ENCODE data around the gene CLPTM1L.
"Not testable (repeated sequence)": the region's sequence is repeated elsewhere in the genome, so short reads cannot be mapped to it uniquely, and the experiment has no call there.

Gene CLPTM1L

DNA sequence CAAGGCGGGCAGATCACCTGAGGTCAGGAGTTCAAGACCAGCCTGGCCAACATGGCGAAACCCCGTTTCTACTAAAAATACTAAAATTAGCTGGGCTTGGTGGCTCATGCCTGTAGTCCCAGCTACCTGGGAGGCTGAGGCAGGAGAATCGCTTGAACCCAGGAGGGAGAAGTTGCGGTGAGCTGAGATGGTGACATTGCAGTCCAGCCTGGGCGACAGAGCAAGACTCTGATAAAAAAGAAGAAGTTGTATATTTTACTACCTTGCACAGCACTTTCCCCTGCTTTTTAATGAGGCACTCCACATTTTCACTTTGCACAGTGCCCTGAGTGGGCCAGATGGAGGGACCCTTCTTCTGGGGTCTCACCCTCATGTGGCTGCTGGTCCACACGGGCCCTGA, 15.5 kb upstream of the CLPTM1L start:
- peaks cover 11 to 27% of the 10 kb centered on the region in 2 donors for H3K27me3 ChIP-seq (ENCODE audit: control insufficient read depth in 1 of 2, insufficient read depth in 2 of 2, low read length in 2 of 2)
- H3K9ac ChIP-seq (ENCODE audit: low read depth in 1 of 2, low read length in 2 of 2); H3K27ac ChIP-seq (ENCODE audit: low read depth, low read length); H3K36me3 ChIP-seq (ENCODE audit: control insufficient read depth in 1 of 2, insufficient read depth in 2 of 2, low read length in 2 of 2); H3K4me1 ChIP-seq (ENCODE audit: control insufficient read depth in 1 of 2, insufficient read depth in 2 of 2, low read length in 2 of 2); H3K9me3 ChIP-seq (ENCODE audit: control insufficient read depth in 1 of 2, low read length in 2 of 2); H3K4me3 ChIP-seq (ENCODE audit: low read depth in 1 of 2, low read length in 2 of 2): not testable (repeated sequence)

DNA sequence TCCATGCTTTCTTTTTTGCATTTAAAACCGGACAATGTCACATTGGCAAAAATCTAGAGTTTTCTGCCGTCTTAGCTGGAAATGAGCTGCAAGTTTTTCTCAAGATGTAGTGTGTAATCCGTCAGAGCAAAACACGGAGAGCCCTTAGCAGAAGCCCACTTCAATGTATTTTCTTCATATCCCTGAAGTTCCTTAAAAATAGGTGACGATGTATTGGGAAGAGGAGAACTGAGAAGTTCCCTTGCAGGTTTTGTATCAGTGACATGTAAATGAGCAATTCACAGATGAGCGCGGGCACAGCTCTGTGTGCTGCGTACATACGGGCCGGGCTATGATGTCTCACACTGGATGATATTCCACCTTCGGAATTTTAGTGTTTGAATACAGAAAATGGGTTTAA, 14.8 kb upstream of the CLPTM1L start:
- Histone ChIP-seq H3K27ac (ENCODE audit: low read depth, low read length) (no peak overlapping the region), H3K9me3 (ENCODE audit: control insufficient read depth in 1 of 2, low read length in 2 of 2) (no peaks in the 10 kb centered on the region)

DNA sequence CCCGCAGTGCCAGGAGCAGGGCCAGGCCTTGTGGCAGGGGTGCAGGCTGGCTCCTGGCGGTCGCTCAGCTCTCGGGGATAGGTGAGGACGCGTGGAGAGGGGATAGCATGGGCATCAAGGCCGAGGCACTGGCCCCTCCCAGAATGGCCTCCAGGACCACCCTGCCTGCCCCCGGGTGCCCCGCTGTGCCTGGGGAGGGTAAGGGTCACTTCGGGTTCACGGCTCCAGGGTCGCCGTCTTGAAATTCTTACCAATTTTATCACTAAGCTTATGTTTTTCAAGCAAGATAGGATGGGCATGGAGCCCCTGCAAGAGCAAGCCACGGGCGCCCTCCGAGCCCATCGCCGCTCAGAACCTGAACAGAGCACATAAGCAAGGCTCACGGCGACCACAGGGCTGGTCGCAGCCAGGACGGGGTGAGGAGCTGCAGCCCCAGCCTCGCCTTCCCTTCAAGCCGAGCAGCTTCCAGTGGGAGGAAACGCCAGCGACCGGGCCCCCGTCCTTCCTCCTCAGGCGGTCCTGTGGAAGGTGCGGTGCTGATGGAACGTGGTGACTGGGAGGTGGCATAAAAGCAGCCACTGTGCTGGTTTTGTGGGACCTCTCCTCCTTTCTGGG, 14.2 kb upstream of the CLPTM1L start:
- peaks cover 0 to 7% of the 10 kb centered on the region in 2 donors for H3K4me1 ChIP-seq (ENCODE audit: control insufficient read depth in 1 of 2, insufficient read depth in 2 of 2, low read length in 2 of 2)

More for the DNA sequence above, 14.8 kb upstream of the CLPTM1L start:
- H3K36me3 ChIP-seq (ENCODE audit: control insufficient read depth in 1 of 2, insufficient read depth in 2 of 2, low read length in 2 of 2) = no peaks in the 10 kb centered on the region
- H3K9ac ChIP-seq (ENCODE audit: low read depth in 1 of 2, low read length in 2 of 2) = no peak overlapping the region
- H3K27me3 ChIP-seq (ENCODE audit: control insufficient read depth in 1 of 2, insufficient read depth in 2 of 2, low read length in 2 of 2) = peaks cover 11 to 27% of the 10 kb centered on the region in 2 donors
- no peak overlapping the region for H3K4me3 ChIP-seq (ENCODE audit: low read depth in 1 of 2, low read length in 2 of 2)
- H3K4me1 ChIP-seq (ENCODE audit: control insufficient read depth in 1 of 2, insufficient read depth in 2 of 2, low read length in 2 of 2) = peaks cover 0 to 7% of the 10 kb centered on the region in 2 donors

DNA sequence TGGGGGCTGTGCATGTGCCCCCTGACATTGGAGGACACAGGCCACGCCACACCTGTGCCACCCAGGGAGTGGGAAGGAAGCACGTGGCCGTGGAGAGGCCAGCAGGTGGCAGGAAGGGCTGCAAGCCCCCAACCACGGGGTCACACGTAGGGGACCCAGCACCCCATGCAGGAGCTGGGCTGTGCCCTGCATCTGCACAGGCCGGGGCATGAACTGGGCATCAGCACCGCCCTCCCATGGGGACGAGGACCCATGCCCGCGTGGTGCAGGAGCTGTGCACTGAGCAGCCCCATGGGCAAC, 13.8 kb upstream of the CLPTM1L start:
- Histone ChIP-seq H3K27me3 (ENCODE audit: control insufficient read depth in 1 of 2, insufficient read depth in 2 of 2, low read length in 2 of 2) (peaks cover 2 to 19% of the 10 kb centered on the region in 2 donors), H3K4me3 (ENCODE audit: low read depth in 1 of 2, low read length in 2 of 2) (no peak overlapping the region), H3K4me1 (ENCODE audit: control insufficient read depth in 1 of 2, insufficient read depth in 2 of 2, low read length in 2 of 2) (peaks cover 0 to 7% of the 10 kb centered on the region in 2 donors), H3K36me3 (ENCODE audit: control insufficient read depth in 1 of 2, insufficient read depth in 2 of 2, low read length in 2 of 2) (no peaks in the 10 kb centered on the region), H3K9ac (ENCODE audit: low read depth in 1 of 2, low read length in 2 of 2) (no peak overlapping the region), H3K9me3 (ENCODE audit: control insufficient read depth in 1 of 2, low read length in 2 of 2) (no peaks in the 10 kb centered on the region), H3K27ac (ENCODE audit: low read depth, low read length) (no peak overlapping the region)

More for the DNA sequence above, 14.2 kb upstream of the CLPTM1L start:
- H3K9me3 ChIP-seq (ENCODE audit: control insufficient read depth in 1 of 2, low read length in 2 of 2) = no peaks in the 10 kb centered on the region
- no peak overlapping the region for H3K9ac ChIP-seq (ENCODE audit: low read depth in 1 of 2, low read length in 2 of 2)
- no peaks in the 10 kb centered on the region for H3K36me3 ChIP-seq (ENCODE audit: control insufficient read depth in 1 of 2, insufficient read depth in 2 of 2, low read length in 2 of 2)
- no peak overlapping the region for H3K27ac ChIP-seq (ENCODE audit: low read depth, low read length)
- no peak overlapping the region for H3K4me3 ChIP-seq (ENCODE audit: low read depth in 1 of 2, low read length in 2 of 2)
- peaks cover 6 to 23% of the 10 kb centered on the region in 2 donors for H3K27me3 ChIP-seq (ENCODE audit: control insufficient read depth in 1 of 2, insufficient read depth in 2 of 2, low read length in 2 of 2)

DNA sequence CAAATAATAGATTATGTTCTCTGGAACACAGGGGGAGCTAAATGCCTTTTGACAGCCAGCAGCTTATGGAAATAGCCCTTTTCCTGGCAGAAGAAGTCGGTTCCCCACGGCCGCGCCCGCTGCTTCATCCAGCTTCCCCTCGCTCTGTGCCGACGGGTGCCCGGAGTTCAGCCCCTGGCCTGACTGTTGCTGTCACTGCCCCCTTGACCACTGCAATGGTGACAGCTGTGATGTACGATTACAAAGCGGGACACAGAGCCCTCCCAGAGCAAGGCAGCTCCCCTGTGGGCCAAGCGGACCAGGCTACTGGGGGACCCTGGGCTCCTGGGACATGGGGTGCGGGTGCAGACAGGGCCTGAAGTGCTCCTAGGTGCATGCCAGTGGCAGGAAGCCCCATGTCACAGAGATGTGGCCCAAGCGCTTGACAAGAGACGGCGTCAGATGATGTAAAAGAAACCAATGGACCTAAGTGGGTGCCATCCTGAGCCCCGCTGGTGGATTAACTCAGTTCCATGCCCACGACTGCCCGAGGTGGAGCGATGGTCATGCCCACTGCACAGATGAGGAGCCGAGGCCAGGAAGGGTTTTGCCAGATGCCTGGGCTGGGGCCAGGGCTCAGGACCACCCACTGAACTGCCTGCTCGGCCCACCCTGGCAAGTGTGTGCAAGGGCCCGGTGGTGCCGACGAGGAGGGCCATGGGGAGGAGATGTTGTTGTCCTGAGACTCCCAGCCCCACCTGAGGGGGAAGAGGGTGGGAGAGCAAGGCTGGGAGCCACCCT, 13.2 kb upstream of the CLPTM1L start:
- Histone ChIP-seq H3K27me3 (ENCODE audit: control insufficient read depth in 1 of 2, insufficient read depth in 2 of 2, low read length in 2 of 2) (peaks cover 0 to 14% of the 10 kb centered on the region in 2 donors), H3K9ac (ENCODE audit: low read depth in 1 of 2, low read length in 2 of 2) (no peak overlapping the region), H3K27ac (ENCODE audit: low read depth, low read length) (no peak overlapping the region), H3K9me3 (ENCODE audit: control insufficient read depth in 1 of 2, low read length in 2 of 2) (no peaks in the 10 kb centered on the region), H3K4me3 (ENCODE audit: low read depth in 1 of 2, low read length in 2 of 2) (no peak overlapping the region), H3K36me3 (ENCODE audit: control insufficient read depth in 1 of 2, insufficient read depth in 2 of 2, low read length in 2 of 2) (no peaks in the 10 kb centered on the region), H3K4me1 (ENCODE audit: control insufficient read depth in 1 of 2, insufficient read depth in 2 of 2, low read length in 2 of 2) (peaks cover 0 to 6% of the 10 kb centered on the region in 2 donors)

DNA sequence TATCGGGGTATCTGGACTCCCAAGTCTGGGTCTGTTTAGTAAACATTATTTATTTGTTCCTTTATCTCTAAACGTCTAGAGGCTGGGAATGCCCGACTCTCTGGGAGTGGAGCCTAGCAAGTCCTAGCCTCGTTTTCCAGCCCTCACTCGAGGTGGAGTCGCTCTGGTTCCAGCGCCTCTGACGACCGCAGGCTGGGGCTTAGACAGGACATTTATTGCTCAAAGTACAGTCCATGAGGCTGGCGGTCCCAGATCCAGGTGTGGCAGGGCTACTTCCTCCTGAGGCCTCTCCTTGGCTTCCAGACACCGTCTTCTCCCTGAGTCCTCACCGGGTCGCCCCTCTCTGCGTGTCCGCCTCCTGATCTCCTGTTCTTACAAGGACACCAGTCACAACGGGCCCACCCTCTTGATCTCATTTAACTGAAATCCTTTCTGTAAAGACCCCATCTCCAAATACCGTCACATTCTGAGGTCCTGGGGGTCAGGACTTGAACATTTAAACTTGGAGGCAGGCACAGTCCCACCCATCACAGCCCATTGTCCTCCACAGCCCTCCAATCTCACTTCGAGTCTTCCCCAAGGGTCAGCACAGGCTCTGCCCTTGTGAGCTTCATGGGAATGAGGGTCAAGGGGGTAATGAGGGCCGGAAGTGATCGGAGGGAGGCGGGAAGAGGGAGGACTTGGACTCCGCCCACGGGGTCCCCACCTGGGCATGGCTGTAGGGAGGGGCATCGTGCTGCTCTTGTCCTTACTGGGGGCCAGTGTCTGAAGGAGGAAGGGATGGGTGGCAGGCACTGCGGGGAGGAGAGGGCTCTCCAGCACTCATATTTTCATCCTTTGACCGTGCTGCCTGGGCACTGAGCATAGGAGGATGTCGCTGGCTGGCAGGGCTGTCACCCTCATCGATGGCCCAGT, 12.2 kb upstream of the CLPTM1L start:
- Histone ChIP-seq H3K36me3 (ENCODE audit: control insufficient read depth in 1 of 2, insufficient read depth in 2 of 2, low read length in 2 of 2) (no peaks in the 10 kb centered on the region), H3K27ac (ENCODE audit: low read depth, low read length) (no peak overlapping the region), H3K4me1 (ENCODE audit: control insufficient read depth in 1 of 2, insufficient read depth in 2 of 2, low read length in 2 of 2) (peaks cover 0 to 4% of the 10 kb centered on the region in 2 donors), H3K27me3 (ENCODE audit: control insufficient read depth in 1 of 2, insufficient read depth in 2 of 2, low read length in 2 of 2) (peaks cover 0 to 14% of the 10 kb centered on the region in 2 donors), H3K9me3 (ENCODE audit: control insufficient read depth in 1 of 2, low read length in 2 of 2) (no peaks in the 10 kb centered on the region), H3K4me3 (ENCODE audit: low read depth in 1 of 2, low read length in 2 of 2) (no peak overlapping the region), H3K9ac (ENCODE audit: low read depth in 1 of 2, low read length in 2 of 2) (no peak overlapping the region)

DNA sequence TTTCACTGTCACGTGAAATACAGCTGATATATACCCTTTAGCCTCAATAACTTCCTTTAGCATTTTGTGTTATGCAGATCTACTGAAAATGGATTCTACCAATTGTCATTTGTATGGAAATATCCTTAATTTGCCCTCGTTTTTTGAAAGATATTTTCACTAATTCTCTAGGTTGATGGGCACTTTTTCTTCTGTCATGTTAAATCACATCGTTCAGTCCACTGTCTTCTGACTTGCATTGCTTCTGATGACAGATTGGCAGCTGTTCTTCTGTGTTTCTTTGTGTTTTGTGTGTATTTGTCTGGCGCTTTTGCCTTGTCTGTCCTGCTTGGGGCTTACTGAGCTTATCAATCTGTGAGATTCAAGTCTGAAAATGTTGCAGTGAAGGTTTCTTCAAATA, 9.7 kb upstream of the CLPTM1L start:
- Histone ChIP-seq H3K9ac (ENCODE audit: low read depth in 1 of 2, low read length in 2 of 2) (no peak overlapping the region), H3K4me1 (ENCODE audit: control insufficient read depth in 1 of 2, insufficient read depth in 2 of 2, low read length in 2 of 2) (peaks cover 0 to 4% of the 10 kb centered on the region in 2 donors), H3K27ac (ENCODE audit: low read depth, low read length) (no peak overlapping the region), H3K36me3 (ENCODE audit: control insufficient read depth in 1 of 2, insufficient read depth in 2 of 2, low read length in 2 of 2) (no peaks in the 10 kb centered on the region), H3K4me3 (ENCODE audit: low read depth in 1 of 2, low read length in 2 of 2) (no peak overlapping the region), H3K9me3 (ENCODE audit: control insufficient read depth in 1 of 2, low read length in 2 of 2) (no peaks in the 10 kb centered on the region), H3K27me3 (ENCODE audit: control insufficient read depth in 1 of 2, insufficient read depth in 2 of 2, low read length in 2 of 2) (peaks cover 0 to 12% of the 10 kb centered on the region in 2 donors)

DNA sequence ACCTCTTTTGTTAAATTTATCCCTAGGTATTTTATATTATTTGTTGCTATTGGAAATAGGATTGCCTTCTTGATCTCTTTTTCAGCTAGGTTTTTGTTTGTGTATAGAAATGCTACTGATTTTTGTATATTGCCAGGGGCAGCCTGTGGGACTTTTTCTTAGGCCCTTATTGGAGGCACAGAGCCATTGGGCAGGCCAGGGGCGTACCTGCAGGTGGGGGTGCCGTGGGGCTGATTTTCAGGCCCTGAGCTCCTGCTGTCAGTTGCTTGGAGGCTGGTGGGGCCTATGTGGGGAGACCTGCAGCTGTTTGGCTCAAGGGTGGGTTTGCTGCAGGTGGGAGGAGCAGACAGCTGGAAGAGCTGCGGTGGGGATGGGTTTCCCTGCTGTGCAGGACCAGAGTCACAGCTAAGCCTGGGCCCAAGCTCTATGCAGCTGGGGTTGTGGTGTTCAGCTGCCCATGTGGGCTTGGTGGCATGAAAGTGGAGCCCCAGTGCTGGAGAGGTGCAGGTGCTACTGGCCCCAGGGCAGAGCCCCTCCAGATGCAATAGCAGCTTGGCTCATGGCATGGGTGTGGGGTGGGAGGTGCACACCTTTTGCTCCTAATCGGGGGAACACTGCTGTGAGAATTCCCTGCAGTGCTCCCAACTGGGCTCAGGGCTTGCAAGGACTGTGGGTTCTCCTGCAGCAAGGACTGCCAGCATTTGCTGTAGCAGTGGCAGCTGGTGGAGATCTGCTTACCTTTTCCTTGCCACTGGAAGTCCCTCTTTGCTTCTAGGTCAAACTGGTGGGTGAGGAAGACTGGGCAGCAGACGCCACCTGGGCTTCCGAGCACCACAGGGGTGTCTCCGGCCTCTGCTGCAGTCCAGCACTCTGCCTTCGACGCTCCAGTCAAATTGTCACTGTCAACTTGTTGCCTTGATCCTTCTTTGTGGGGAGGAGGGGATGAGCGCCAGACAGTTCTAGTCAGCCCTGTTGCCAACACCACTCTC, 7.6 kb upstream of the CLPTM1L start:
- no peak overlapping the region for H3K27ac ChIP-seq (ENCODE audit: low read depth, low read length)
- H3K4me1 ChIP-seq (ENCODE audit: control insufficient read depth in 1 of 2, insufficient read depth in 2 of 2, low read length in 2 of 2) = peaks cover 4% of the 10 kb centered on the region in 2 donors
- peaks cover 0 to 7% of the 10 kb centered on the region in 2 donors for H3K27me3 ChIP-seq (ENCODE audit: control insufficient read depth in 1 of 2, insufficient read depth in 2 of 2, low read length in 2 of 2)
- H3K36me3 ChIP-seq (ENCODE audit: control insufficient read depth in 1 of 2, insufficient read depth in 2 of 2, low read length in 2 of 2) = no peaks in the 10 kb centered on the region
- no peaks in the 10 kb centered on the region for H3K9me3 ChIP-seq (ENCODE audit: control insufficient read depth in 1 of 2, low read length in 2 of 2)
- no peak overlapping the region for H3K9ac ChIP-seq (ENCODE audit: low read depth in 1 of 2, low read length in 2 of 2)
- no peak overlapping the region for H3K4me3 ChIP-seq (ENCODE audit: low read depth in 1 of 2, low read length in 2 of 2)

DNA sequence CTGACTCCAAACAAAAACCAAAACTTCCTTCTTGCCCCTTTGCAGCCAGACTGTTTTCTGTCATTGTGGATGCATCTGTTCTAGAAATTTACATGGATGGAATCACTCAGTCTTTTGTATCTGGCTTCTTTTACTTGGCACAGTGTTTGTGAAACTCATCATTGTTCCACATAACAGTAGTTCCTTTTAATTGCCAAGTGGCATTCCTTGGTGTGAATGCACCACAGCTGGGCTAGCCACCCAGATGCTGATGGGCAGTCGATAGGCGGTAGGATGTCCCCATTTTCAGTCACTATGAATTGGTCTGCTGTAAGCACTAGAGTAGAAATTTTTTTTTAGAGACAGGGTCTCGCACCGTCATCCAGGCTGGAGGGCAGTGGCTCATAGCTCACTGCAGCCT, 6.3 kb upstream of the CLPTM1L start:
- H3K36me3 ChIP-seq (ENCODE audit: control insufficient read depth in 1 of 2, insufficient read depth in 2 of 2, low read length in 2 of 2) = no peaks in the 10 kb centered on the region
- H3K4me1 ChIP-seq (ENCODE audit: control insufficient read depth in 1 of 2, insufficient read depth in 2 of 2, low read length in 2 of 2) = peaks cover 2 to 6% of the 10 kb centered on the region in 2 donors
- H3K4me3 ChIP-seq (ENCODE audit: low read depth in 1 of 2, low read length in 2 of 2) = no peak overlapping the region
- H3K9ac ChIP-seq (ENCODE audit: low read depth in 1 of 2, low read length in 2 of 2) = no peak overlapping the region
- no peak overlapping the region for H3K27ac ChIP-seq (ENCODE audit: low read depth, low read length)
- peaks cover 0 to 6% of the 10 kb centered on the region in 2 donors for H3K27me3 ChIP-seq (ENCODE audit: control insufficient read depth in 1 of 2, insufficient read depth in 2 of 2, low read length in 2 of 2)
- no peaks in the 10 kb centered on the region for H3K9me3 ChIP-seq (ENCODE audit: control insufficient read depth in 1 of 2, low read length in 2 of 2)
